ENCODE measurements around the gene SHISA4. TPM values are rescaled to one million over a fixed set of nuclear protein-coding genes. Genes with fewer than 3 reads are reported as not detected.

Gene SHISA4
- total RNA-seq, 1 donor: 19.4 TPM

DNA sequence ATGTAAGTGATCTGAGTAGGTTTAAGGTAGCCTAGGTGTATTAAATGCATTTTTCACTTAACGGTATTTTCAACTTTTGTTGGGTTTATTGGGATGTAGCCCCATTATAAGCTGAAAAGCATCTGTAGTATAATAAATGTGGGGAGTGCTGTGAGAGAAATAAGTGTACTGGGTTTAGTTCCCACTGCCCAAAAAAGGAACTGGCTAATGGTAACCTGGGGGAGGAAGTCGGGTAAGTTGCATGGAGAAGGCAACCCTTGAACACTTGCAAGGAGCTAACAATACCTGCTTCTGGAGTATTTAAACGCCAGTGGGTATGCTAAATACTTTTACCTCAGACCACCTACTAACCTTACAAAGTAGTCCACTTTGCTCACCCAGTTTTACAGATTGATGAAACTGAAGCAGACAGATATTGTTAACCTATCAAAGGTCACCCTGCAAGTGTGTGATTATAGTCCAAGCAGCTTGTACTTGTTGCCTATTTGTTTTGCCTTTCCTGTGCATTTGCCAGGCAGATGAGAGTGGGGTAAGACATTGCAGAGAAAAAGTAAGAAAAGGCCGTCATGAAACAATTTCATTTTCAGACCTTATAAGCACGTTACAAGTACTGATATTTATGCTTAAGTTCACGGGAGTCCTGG lies 7.6 kb upstream of the SHISA4 start:
- no peak overlapping the region for H3K4me3 ChIP-seq (ENCODE audit: low read depth, low read length)
- no peak for DNase-seq (ENCODE audit: low read depth)
- TF ChIP-seq, protein P1, sequence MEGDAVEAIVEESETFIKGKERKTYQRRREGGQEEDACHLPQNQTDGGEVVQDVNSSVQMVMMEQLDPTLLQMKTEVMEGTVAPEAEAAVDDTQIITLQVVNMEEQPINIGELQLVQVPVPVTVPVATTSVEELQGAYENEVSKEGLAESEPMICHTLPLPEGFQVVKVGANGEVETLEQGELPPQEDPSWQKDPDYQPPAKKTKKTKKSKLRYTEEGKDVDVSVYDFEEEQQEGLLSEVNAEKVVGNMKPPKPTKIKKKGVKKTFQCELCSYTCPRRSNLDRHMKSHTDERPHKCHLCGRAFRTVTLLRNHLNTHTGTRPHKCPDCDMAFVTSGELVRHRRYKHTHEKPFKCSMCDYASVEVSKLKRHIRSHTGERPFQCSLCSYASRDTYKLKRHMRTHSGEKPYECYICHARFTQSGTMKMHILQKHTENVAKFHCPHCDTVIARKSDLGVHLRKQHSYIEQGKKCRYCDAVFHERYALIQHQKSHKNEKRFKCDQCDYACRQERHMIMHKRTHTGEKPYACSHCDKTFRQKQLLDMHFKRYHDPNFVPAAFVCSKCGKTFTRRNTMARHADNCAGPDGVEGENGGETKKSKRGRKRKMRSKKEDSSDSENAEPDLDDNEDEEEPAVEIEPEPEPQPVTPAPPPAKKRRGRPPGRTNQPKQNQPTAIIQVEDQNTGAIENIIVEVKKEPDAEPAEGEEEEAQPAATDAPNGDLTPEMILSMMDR (IDR thresholded peaks at IDR 0.05; ENCODE audit: insufficient read depth, low read length): no peak

DNA sequence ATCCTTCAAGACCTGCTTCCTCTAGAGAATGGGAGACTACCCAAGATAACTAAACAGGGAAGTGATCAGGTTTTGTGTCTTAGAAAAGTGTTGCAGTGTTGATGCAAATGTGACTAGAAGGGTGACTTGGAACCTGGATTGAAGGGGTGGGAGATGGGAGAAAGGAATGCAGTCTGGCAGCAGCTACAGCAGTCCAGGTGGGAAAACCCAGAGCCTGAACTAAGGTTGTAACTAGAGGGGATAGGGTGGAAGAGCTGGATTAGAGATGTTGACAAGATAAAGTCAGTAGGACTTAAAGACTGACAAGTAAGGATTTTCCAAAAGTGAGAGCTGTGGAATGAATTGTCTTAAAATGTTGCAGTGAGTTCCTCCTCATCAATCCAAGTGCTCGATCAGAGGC lies 7.1 kb upstream of the SHISA4 start:
- TF ChIP-seq, protein P1 (IDR thresholded peaks at IDR 0.05; ENCODE audit: insufficient read depth, low read length): no peak

DNA sequence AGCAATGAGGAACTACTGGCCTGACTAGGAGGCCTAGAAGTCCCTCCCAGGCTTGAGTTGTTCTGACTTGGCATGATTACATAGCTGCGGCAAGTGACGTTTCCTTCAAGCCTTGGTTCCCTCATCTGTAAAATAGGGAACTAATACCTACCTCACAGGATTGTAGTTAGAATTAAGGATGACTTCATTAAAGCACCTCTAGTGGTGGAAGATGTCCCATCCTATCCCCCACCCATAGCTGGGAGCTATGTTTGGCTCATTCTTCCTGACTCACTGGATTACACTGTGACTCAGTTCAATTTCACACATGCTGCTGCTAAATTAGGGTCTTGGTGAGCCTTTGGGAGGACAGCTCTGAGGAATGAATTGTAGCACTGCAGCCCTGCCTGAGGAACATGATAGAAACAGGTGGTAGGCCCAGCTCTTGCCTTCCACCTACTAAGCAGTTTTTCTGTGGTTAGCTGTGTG lies 6.0 kb upstream of the SHISA4 start:
- H3K4me3 ChIP-seq (ENCODE audit: low read depth, low read length): no peak overlapping the region
- TF ChIP-seq, protein P1 (IDR thresholded peaks at IDR 0.05; ENCODE audit: insufficient read depth, low read length): peak; percentile 32
- DNase-seq (ENCODE audit: low read depth): peak; percentile 72

More for the DNA sequence above, 7.1 kb upstream of the SHISA4 start:
- no peak overlapping the region for H3K4me3 ChIP-seq (ENCODE audit: low read depth, low read length)
- DNase-seq (ENCODE audit: low read depth): no peak

DNA sequence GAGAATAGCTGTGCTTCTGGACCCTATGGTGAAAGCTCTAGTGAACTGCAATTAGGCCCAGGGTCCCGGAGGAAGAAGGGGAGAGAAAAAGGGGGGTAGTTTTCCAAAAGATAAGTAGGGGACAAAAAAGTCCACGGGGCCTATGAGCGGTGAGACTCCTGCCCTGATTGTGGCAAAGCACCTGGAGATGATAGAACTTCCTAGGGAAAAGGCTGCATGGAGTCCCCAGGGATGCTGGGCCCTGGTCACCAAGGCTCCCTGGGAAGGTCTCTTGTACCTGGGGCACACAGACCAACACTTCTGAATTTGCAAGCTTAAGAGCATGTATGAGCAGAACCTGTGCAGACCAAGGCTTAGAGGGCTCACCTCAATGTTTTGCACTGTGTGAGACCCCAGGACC lies 5.4 kb upstream of the SHISA4 start:
- TF ChIP-seq, protein P1 (IDR thresholded peaks at IDR 0.05; ENCODE audit: insufficient read depth, low read length): no peak
- no peak overlapping the region for H3K4me3 ChIP-seq (ENCODE audit: low read depth, low read length)
- no peak for DNase-seq (ENCODE audit: low read depth)

DNA sequence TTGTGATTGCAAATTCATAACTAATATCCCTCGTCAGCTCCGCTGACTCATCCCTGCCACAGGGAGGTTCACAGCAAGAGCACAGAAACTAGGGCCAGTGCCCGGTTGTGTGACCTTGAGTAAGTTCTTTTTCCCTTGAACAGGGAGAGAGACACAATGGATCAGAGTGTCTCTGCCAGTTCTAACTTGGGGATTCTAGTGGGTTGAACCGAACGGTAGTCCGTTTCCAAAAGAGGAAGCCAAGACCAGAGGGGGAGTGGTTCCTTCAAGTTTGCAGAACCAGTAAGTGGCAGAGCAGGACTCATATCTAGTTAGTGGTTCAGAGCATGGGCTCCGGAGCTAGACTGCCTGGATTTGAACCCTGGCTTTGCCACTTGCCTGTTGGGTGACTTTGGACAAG lies 4.9 kb upstream of the SHISA4 start:
- peak; percentile 67 for DNase-seq (ENCODE audit: low read depth)
- TF ChIP-seq, protein P1 (IDR thresholded peaks at IDR 0.05; ENCODE audit: insufficient read depth, low read length): no peak
- H3K4me3 ChIP-seq (ENCODE audit: low read depth, low read length): no peak overlapping the region

DNA sequence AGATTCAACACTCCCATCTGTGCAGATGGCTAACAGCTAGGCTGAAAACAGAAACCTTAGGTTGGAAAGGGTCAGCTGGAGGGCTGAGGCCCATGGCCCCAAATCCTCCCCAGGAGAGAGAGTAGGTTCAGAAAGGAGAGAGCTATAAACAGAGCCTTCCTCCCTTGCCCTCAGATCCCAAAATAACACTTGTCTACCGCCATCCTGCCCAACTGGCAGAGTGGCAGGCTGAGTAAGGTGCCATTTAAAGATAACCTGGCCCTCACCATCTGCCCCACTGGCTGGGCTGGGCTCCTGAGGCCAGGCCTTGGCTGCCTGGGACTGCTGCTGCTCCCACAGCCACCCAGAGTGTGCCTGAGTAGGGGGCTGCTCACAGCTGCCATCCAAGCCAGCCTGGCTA lies 4.3 kb upstream of the SHISA4 start:
- no peak for DNase-seq (ENCODE audit: low read depth)
- H3K4me3 ChIP-seq (ENCODE audit: low read depth, low read length): no peak overlapping the region
- TF ChIP-seq, protein P1 (IDR thresholded peaks at IDR 0.05; ENCODE audit: insufficient read depth, low read length): no peak
